Type B pancreatic cell (in vitro differentiated cells): ENCODE data around the gene IRX5. TPM values are rescaled to one million over a fixed set of nuclear protein-coding genes. Genes with fewer than 3 reads are reported as not detected.
A peak's percentile ranks its signal among the peaks of the same experiment; 100 is the strongest.

Source experiments
- DNase-seq: peaks from one replicate; pipeline ENCODE4 v3.0.0; 2021; ENCODE audit warnings: mixed read lengths; ENCODE audit not compliant: unreplicated experiment; ENCODE audit errors: extremely low spot score
- H3K27ac Mint-ChIP-seq: 2 replicates; pipeline ENCODE4 v1.8.0; 2021; ENCODE audit warnings: mild to moderate bottlenecking, mixed read lengths
- H3K27me3 Mint-ChIP-seq: 2 replicates; pipeline ENCODE4 v1.8.0; 2021; ENCODE audit warnings: mixed read lengths
- H3K36me3 Mint-ChIP-seq: 2 replicates; pipeline ENCODE4 v1.8.0; 2021; ENCODE audit warnings: mixed read lengths
- H3K4me1 Mint-ChIP-seq: one replicate; pipeline ENCODE4 v1.8.0; 2021; ENCODE audit warnings: mixed read lengths; ENCODE audit not compliant: unreplicated experiment
- H3K4me3 Mint-ChIP-seq: 2 replicates; pipeline ENCODE4 v1.8.0; 2021; ENCODE audit warnings: mild to moderate bottlenecking, mixed read lengths
- H3K9me3 Mint-ChIP-seq: 2 replicates; pipeline ENCODE4 v1.8.0; 2021; ENCODE audit warnings: mixed read lengths
- total RNA-seq: library from RNA; stranded (reverse); gene quantifications from 2 replicates; pipeline ENCODE4 v1.2.1, GENCODE V29; 2021; ENCODE audit warnings: low replicate concordance
- TF ChIP-seq, protein P1 (sequence below): fragments of 200-600 bp; sonication (generic); conservative IDR thresholded peaks from 2 replicates; pipeline ENCODE4 v1.5.0; 2021; ENCODE audit warnings: antibody characterized with exemption, mild to moderate bottlenecking

Gene IRX5
- total RNA-seq, 1 donor from 2014 or later: 21.5 TPM

DNA sequence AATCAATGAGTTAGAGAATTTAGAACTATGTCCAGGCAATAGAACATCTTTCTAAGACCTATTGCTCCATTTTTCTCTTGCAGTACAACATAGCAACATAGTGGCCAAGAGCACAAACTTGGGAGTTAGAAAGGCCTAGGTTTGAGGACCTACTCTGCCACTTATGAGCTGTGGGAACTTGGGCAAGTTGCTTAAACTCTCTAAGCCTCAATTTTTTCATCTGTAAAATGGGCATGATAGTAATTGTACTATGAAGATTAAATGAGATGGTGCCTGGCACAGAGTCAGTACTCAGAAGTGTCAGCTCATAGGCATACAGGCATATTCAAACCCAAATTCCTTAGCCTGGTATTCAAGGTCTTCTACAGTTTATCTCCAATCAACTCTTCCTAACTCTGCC lies 25.1 kb downstream of the IRX5 start:
- TF ChIP-seq, protein P1, sequence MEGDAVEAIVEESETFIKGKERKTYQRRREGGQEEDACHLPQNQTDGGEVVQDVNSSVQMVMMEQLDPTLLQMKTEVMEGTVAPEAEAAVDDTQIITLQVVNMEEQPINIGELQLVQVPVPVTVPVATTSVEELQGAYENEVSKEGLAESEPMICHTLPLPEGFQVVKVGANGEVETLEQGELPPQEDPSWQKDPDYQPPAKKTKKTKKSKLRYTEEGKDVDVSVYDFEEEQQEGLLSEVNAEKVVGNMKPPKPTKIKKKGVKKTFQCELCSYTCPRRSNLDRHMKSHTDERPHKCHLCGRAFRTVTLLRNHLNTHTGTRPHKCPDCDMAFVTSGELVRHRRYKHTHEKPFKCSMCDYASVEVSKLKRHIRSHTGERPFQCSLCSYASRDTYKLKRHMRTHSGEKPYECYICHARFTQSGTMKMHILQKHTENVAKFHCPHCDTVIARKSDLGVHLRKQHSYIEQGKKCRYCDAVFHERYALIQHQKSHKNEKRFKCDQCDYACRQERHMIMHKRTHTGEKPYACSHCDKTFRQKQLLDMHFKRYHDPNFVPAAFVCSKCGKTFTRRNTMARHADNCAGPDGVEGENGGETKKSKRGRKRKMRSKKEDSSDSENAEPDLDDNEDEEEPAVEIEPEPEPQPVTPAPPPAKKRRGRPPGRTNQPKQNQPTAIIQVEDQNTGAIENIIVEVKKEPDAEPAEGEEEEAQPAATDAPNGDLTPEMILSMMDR: no peak
- Mint-ChIP-seq H3K36me3 (peaks cover 13% of the 10 kb centered on the region), H3K27ac (no peak overlapping the region), H3K4me1 (peaks cover under 1% of the 10 kb centered on the region), H3K27me3 (peaks cover 19% of the 10 kb centered on the region), H3K9me3 (peaks cover 5% of the 10 kb centered on the region), H3K4me3 (no peak overlapping the region)
- no peak for DNase-seq

DNA sequence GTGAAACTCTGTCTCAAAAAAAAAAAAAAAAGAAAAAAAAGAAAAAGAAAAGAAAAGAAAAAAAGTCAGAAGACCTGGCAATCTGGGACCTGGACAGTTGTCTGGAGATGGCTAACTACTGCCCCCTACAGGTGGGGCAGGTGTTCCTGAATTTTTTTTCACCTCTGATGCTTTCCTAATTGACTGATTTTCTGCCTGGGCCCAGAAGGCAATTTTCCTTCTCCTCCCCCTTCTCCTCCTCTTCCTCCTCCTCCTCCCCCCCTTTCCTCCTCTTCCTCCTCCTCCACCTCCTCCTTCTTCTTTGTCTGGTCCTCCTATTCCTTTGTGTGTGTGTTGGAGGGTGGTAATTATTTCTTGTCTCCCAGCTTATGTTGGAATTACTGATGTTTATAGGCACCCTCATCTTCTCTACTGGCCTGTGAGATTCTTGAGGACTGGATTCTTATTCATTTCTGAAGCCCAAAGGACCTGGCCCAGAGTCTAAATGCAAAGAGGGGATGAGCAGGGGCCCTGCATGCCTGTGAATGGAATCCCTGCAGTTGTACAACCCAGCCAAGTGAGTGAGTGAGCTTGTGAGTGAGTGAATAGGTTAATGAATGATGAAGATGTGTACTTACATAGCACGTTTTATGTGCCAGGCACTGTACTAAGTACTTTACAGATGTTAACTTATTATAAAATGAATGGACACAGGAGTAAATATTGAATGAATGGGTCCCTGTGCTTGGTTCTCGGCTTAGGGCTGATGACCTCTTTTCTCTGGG lies 26.9 kb downstream of the IRX5 start:
- Mint-ChIP-seq H3K9me3 (peaks cover 5% of the 10 kb centered on the region), H3K27me3 (peaks cover 23% of the 10 kb centered on the region), H3K36me3 (peaks cover 10% of the 10 kb centered on the region), H3K4me1 (peaks cover 6% of the 10 kb centered on the region), H3K4me3 (no peak overlapping the region), H3K27ac (no peak overlapping the region)
- TF ChIP-seq, protein P1: peak; percentile 71
- no peak for DNase-seq

DNA sequence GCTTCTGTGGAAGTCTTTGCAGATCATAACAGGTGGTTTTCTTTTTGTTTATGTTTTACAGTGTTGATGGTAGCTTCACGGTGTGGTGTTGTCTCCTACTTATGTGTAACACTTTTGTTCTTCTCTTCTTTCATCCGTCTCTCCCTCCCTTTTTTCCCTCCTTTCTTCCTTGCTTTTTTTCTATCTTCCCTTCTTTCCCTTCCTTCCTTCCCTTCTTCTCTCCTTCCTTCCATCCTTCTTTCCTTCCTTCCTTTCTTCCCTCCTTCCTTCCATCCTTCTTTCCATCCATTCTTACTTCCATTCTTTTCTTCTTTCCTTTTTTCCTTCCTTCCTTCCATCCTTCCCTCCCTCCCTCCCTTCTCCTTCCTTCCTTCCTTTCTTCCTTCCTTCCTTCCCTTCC lies 31.4 kb downstream of the IRX5 start:
- no peak for DNase-seq
- Mint-ChIP-seq H3K4me3 (no peak overlapping the region), H3K36me3 (no peaks in the 10 kb centered on the region)

DNA sequence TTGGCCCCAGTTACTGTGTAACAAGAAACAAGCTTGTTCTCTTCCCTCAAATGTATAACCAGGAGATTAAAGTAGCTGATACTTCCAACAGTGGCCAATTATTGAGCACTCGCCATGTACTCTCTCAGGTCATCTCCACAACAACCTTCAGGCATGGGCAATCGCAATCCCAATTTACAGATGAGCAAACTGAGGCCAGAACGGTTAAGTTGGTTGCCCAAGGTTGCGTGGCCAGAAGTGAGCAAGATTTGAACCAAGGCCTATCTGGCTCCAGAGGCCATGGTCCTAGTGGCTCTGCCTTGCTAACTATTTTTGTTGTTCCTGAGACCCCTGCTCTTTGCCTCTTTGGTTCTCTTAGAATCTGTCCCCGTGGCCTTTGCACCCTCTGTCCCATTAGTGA lies 33.6 kb downstream of the IRX5 start:
- Mint-ChIP-seq H3K4me1 (peaks cover 8% of the 10 kb centered on the region), H3K4me3 (no peak overlapping the region), H3K27me3 (peaks cover 20% of the 10 kb centered on the region), H3K27ac (no peak overlapping the region), H3K9me3 (no peaks in the 10 kb centered on the region), H3K36me3 (no peaks in the 10 kb centered on the region)
- TF ChIP-seq, protein P1: no peak
- no peak for DNase-seq

More for the DNA sequence above, 31.4 kb downstream of the IRX5 start:
- H3K27me3 Mint-ChIP-seq: peaks cover 25% of the 10 kb centered on the region
- peaks cover 8% of the 10 kb centered on the region for H3K4me1 Mint-ChIP-seq
- TF ChIP-seq, protein P1: no peak
- no peaks in the 10 kb centered on the region for H3K9me3 Mint-ChIP-seq
- H3K27ac Mint-ChIP-seq: no peak overlapping the region

DNA sequence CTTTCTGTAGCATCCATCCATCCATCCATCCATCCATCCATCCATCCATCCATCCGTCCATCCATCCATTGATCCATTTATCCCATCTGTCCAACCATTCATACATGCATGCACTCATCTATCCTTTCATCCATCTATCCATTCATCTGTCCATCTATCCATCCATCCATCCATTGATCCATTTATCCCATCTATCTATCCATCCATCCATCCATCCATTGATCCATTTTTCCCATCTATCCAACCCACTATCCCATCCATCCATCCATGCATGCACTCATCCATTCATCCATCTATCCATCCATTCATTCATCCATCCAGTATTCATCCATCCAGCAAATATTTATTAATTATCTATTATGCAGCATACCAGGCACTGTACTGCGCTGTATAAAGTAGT lies 34.8 kb downstream of the IRX5 start:
- Mint-ChIP-seq H3K27me3 (peaks cover 20% of the 10 kb centered on the region), H3K4me3 (no peak overlapping the region), H3K4me1 (peaks cover 8% of the 10 kb centered on the region), H3K9me3 (peaks cover 4% of the 10 kb centered on the region), H3K36me3 (no peaks in the 10 kb centered on the region), H3K27ac (no peak overlapping the region)
- DNase-seq: no peak
- TF ChIP-seq, protein P1: no peak
